ENCODE measurements around the gene NFATC4. TPM values are rescaled to one million over a fixed set of nuclear protein-coding genes. Genes with fewer than 3 reads are reported as not detected.
A peak's percentile ranks its signal among the peaks of the same experiment; 100 is the strongest.

Gene NFATC4
- polyA plus RNA-seq, 1 donor from 2014 or later, result 0.22 TPM

DNA sequence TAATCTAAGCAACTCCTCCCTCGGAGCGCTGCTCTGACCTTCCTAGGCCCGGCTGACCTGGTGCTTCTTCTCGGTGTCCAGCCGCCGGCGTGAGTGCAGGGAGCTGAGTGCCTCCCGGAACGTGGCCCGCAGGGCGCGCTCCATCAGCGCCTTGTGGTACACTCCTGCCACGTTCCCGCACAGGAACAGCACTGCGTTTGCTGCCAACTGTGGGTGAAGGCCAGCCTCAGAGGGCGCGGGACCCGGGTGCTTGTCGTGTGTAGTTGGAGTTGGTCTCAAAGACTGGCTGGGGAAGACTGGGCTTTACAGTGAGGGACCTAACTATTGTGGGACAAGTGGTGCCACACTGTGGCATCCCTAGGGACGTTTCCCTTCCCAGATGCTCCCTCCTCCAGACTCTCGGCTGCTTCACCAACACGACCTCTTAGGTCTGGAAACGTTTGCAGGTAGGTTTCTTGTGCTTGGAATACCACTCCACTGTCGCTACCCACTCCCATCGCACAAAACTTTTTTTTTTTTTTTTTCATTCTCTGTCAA lies 36.2 kb upstream of the NFATC4 start:
- H3K4me3 ChIP-seq (ENCODE audit: low read length), result peak overlapping the region; percentile 54
- no peaks in the 10 kb centered on the region for H3F3A ChIP-seq (ENCODE audit: insufficient read depth, low read length, poor library complexity, severe bottlenecking)
- no peaks in the 10 kb centered on the region for H3K79me2 ChIP-seq (replicated peaks; ENCODE audit: insufficient read depth, low read length)
- no peak for TF ChIP-seq SMC3 (conservative IDR thresholded peaks at IDR 0.05; ENCODE audit: poor library complexity)
- no peak for TF ChIP-seq TAF1 (IDR thresholded peaks at IDR 0.05; ENCODE audit: low read depth)
- TF ChIP-seq RAD21 (conservative IDR thresholded peaks at IDR 0.05), result no peak
- TF ChIP-seq, protein P1, sequence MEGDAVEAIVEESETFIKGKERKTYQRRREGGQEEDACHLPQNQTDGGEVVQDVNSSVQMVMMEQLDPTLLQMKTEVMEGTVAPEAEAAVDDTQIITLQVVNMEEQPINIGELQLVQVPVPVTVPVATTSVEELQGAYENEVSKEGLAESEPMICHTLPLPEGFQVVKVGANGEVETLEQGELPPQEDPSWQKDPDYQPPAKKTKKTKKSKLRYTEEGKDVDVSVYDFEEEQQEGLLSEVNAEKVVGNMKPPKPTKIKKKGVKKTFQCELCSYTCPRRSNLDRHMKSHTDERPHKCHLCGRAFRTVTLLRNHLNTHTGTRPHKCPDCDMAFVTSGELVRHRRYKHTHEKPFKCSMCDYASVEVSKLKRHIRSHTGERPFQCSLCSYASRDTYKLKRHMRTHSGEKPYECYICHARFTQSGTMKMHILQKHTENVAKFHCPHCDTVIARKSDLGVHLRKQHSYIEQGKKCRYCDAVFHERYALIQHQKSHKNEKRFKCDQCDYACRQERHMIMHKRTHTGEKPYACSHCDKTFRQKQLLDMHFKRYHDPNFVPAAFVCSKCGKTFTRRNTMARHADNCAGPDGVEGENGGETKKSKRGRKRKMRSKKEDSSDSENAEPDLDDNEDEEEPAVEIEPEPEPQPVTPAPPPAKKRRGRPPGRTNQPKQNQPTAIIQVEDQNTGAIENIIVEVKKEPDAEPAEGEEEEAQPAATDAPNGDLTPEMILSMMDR (IDR thresholded peaks at IDR 0.05; ENCODE audit: poor library complexity, severe bottlenecking), result no peak
- no peak for TF ChIP-seq MXI1 (conservative IDR thresholded peaks at IDR 0.05; ENCODE audit: poor library complexity, severe bottlenecking)
- no peak for TF ChIP-seq EZH2 (IDR thresholded peaks at IDR 0.05; ENCODE audit: borderline replicate concordance, insufficient read depth, low read length, poor library complexity, severe bottlenecking)
- TF ChIP-seq POLR2AphosphoS5 (IDR thresholded peaks at IDR 0.05), result no peak
- no peak for TF ChIP-seq EP300 (conservative IDR thresholded peaks at IDR 0.05; ENCODE audit: poor library complexity, severe bottlenecking)
- TF ChIP-seq, protein P2, sequence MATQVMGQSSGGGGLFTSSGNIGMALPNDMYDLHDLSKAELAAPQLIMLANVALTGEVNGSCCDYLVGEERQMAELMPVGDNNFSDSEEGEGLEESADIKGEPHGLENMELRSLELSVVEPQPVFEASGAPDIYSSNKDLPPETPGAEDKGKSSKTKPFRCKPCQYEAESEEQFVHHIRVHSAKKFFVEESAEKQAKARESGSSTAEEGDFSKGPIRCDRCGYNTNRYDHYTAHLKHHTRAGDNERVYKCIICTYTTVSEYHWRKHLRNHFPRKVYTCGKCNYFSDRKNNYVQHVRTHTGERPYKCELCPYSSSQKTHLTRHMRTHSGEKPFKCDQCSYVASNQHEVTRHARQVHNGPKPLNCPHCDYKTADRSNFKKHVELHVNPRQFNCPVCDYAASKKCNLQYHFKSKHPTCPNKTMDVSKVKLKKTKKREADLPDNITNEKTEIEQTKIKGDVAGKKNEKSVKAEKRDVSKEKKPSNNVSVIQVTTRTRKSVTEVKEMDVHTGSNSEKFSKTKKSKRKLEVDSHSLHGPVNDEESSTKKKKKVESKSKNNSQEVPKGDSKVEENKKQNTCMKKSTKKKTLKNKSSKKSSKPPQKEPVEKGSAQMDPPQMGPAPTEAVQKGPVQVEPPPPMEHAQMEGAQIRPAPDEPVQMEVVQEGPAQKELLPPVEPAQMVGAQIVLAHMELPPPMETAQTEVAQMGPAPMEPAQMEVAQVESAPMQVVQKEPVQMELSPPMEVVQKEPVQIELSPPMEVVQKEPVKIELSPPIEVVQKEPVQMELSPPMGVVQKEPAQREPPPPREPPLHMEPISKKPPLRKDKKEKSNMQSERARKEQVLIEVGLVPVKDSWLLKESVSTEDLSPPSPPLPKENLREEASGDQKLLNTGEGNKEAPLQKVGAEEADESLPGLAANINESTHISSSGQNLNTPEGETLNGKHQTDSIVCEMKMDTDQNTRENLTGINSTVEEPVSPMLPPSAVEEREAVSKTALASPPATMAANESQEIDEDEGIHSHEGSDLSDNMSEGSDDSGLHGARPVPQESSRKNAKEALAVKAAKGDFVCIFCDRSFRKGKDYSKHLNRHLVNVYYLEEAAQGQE (IDR thresholded peaks at IDR 0.05; ENCODE audit: borderline replicate concordance), result no peak
- H3K27ac ChIP-seq (ENCODE audit: low read length), result no peak overlapping the region
- no peak overlapping the region for H3K4me2 ChIP-seq (ENCODE audit: low read length)
- H3K36me3 ChIP-seq (ENCODE audit: insufficient read depth, low read length), result no peaks in the 10 kb centered on the region
- H2AFZ ChIP-seq (ENCODE audit: low read depth, low read length), result no peak overlapping the region
- H3K9me3 ChIP-seq (ENCODE audit: low read length), result no peaks in the 10 kb centered on the region
- H3K9ac ChIP-seq (ENCODE audit: low read length), result no peak overlapping the region
- H3K9me2 ChIP-seq (ENCODE audit: insufficient read depth, low read length), result no peaks in the 10 kb centered on the region
- H4K20me1 ChIP-seq (ENCODE audit: insufficient read depth), result no peaks in the 10 kb centered on the region
- H3K27me3 ChIP-seq (ENCODE audit: insufficient read depth, low read depth, low read length), result peaks cover 65% of the 10 kb centered on the region

DNA sequence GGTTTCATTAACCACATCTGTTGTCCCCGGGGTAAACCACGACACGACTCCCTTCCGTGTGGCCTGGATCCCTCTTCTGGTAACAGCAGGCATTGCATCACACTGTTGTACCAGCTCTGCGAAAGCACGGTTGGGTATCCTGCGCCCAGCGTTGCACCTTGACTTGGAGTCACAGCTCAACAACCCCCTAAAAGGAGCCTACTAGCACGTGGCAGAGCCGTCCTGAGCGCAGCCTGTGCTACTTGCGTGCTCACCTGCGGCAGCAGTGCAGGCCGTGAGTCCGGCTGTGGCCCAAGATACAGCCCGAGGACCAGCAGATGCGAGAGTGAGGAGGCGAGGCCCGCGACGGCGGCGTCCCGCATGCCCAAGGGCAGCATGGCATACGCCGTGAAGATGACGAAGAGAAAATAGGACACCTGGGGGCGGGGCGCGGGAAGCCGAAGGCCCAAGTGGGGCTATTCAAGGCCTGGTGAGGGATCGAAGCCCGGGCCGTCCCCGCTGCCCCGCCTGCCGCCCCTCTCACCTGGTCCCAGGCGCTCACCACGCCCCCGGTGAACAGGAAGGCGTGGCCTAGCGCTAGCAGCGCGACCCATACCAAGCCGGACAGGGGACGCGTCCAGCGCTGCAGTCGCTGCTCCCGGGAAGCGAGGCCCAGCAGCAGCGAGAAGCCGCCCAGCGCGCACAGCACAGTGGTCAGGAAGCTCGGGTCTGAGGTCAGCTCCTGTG lies 35.6 kb upstream of the NFATC4 start:
- H3K36me3 ChIP-seq (ENCODE audit: insufficient read depth, low read length), result no peaks in the 10 kb centered on the region
- H3K9me3 ChIP-seq (ENCODE audit: low read length), result no peaks in the 10 kb centered on the region
- H3K4me3 ChIP-seq (ENCODE audit: low read length), result peak overlapping the region; percentile 54
- TF ChIP-seq POLR2AphosphoS5 (IDR thresholded peaks at IDR 0.05), result no peak
- peak; percentile 44 for TF ChIP-seq RAD21 (conservative IDR thresholded peaks at IDR 0.05)
- peak; percentile 56 for TF ChIP-seq SMC3 (conservative IDR thresholded peaks at IDR 0.05; ENCODE audit: poor library complexity)
- no peak for TF ChIP-seq MXI1 (conservative IDR thresholded peaks at IDR 0.05; ENCODE audit: poor library complexity, severe bottlenecking)
- TF ChIP-seq, protein P1 (IDR thresholded peaks at IDR 0.05; ENCODE audit: poor library complexity, severe bottlenecking), result peak; percentile 70
- no peak overlapping the region for H2AFZ ChIP-seq (ENCODE audit: low read depth, low read length)
- H4K20me1 ChIP-seq (ENCODE audit: insufficient read depth), result no peaks in the 10 kb centered on the region
- no peaks in the 10 kb centered on the region for H3F3A ChIP-seq (ENCODE audit: insufficient read depth, low read length, poor library complexity, severe bottlenecking)
- H3K4me2 ChIP-seq (ENCODE audit: low read length), result no peak overlapping the region
- no peak overlapping the region for H3K9ac ChIP-seq (ENCODE audit: low read length)
- no peaks in the 10 kb centered on the region for H3K79me2 ChIP-seq (replicated peaks; ENCODE audit: insufficient read depth, low read length)
- peaks cover 71% of the 10 kb centered on the region for H3K27me3 ChIP-seq (ENCODE audit: insufficient read depth, low read depth, low read length)
- no peak overlapping the region for H3K27ac ChIP-seq (ENCODE audit: low read length)
- H3K9me2 ChIP-seq (ENCODE audit: insufficient read depth, low read length), result no peaks in the 10 kb centered on the region

Data from neural cell (in vitro differentiated cells).